Heart left ventricle (tissue), 16 donors: ENCODE results near the gene DIP2B. TPM values are rescaled to one million over a fixed set of nuclear protein-coding genes. Genes with fewer than 3 reads are reported as not detected.
A peak's percentile ranks its signal among the peaks of the same experiment; 100 is the strongest.

ENCODE experiments used
- ATAC-seq, 4 donors: fragments of 200-7000 bp; cut with Tn5 transposase; one replicate each; pipeline ENCODE4 v1.9.1; 2020 to 2022; ENCODE audit warnings: moderate library complexity in 4 of 4, mild to moderate bottlenecking in 3 of 4, moderate number of reproducible peaks in 1 of 4
- DNase-seq, 5 donors: peaks; one replicate each; pipeline ENCODE4 v3.0.0-alpha.2; 2020
- H3K27ac ChIP-seq, 12 donors: fragments of 200-600 bp; sonication (generic) in 4 of 12; one replicate each; pipeline versions ENCODE4 v1.5.0 to v1.8.0; 2016 to 2022; ENCODE audit warnings: mild to moderate bottlenecking in 2 of 12
- H3K27me3 ChIP-seq, 9 donors: fragments of 200-600 bp; sonication (generic) in 2 of 9; one replicate each; pipeline versions ENCODE4 v1.5.1 to v1.8.0; 2016 to 2022; ENCODE audit warnings: mild to moderate bottlenecking in 3 of 9
- H3K36me3 ChIP-seq, 9 donors: fragments of 200-600 bp; sonication (generic) in 2 of 9; one replicate each; pipeline versions ENCODE4 v1.5.0 to v1.8.0; 2018 to 2022; ENCODE audit warnings: mild to moderate bottlenecking in 2 of 9
- H3K4me1 ChIP-seq, 12 donors: fragments of 200-600 bp; sonication (generic) in 4 of 12; one replicate each; pipeline versions ENCODE4 v1.5.0 to v1.8.0; 2016 to 2022; ENCODE audit warnings: mild to moderate bottlenecking in 3 of 12
- H3K4me3 ChIP-seq, 12 donors: fragments of 200-600 bp; sonication (generic) in 4 of 12; one replicate each; pipeline versions ENCODE4 v1.5.0 to v1.8.0; 2017 to 2022; ENCODE audit warnings: mild to moderate bottlenecking in 9 of 12, moderate library complexity in 4 of 12
- H3K9me3 ChIP-seq, 12 donors: fragments of 200-600 bp; sonication (generic) in 4 of 12; one replicate each; pipeline versions ENCODE4 v1.5.0 to v1.8.0; 2016 to 2022; ENCODE audit warnings: mild to moderate bottlenecking in 1 of 12
- CTCF ChIP-seq, 12 donors: fragments of 200-600 bp; sonication (generic) in 4 of 12; IDR thresholded peaks; one replicate each; pipeline versions ENCODE4 v1.5.0 to v1.8.0; 2018 to 2022; ENCODE audit warnings: antibody characterized with exemption in 12 of 12, mild to moderate bottlenecking in 5 of 12
- POLR2A ChIP-seq, 2 donors: fragments of 450-650 bp; IDR thresholded peaks; one replicate each; pipeline ENCODE4 v1.6.1; 2017; ENCODE audit warnings: antibody characterized with exemption in 2 of 2, mild to moderate bottlenecking in 2 of 2, moderate library complexity in 2 of 2
- WGBS, 4 donors: extraction: QIAGEN DNeasy Blood & Tissue Kit in 2 of 4; methylation state at CpG; one replicate each; pipeline versions ENCODE4 v1.1.5 to v1.1.7; 2013 to 2018; 5-methylcytosine and 5-hydroxymethylcytosine counted together
- intact Hi-C, 10 donors: fragments of 100-400 bp; cut with DNase I; formaldehyde crosslinking; loops; one replicate each; pipeline versions ENCODE4 v1.11.1 to v1.14.2; 2022
- polyA plus RNA-seq, 2 donors: library from polyadenylated mRNA; stranded (reverse); fragments of 200-250 nt; gene quantifications; one replicate each; pipeline ENCODE4 v1.2.3, GENCODE V29; 2013
- total RNA-seq, 9 donors: library from RNA; depleted of rRNA in 2 of 9; stranded (reverse); fragments of >200 nt in 2 of 9; fragmentation: NEBNext Ultra II Directional in 3 of 9; extraction: Animal tissue kit (Norgen Biotek cat#: 25700) in 3 of 9; gene quantifications; one replicate each; pipeline versions ENCODE4 v1.1.0 to v1.2.4, GENCODE V29; 2016 to 2023
- donor health status: ischemic (EF 13 %, LVEDD 7.1; RV severe dilation, severe dysfunction).
- donor health status: healthy with polysubstance abuse.
- donor health status: DM: no; HTN: yes; CAD: no.
- donor health status: DM: no; HTN: no; CAD: no.
- donor health status: ischemic (EF 25% LVEDD 6.9; RV normal size, moderate dysfunction).
- donor health status: ischemic (EF 25% LVEDD 5.7; RV mildly dilated, moderate dysfunction).
- donor health status: healthy.
- donor health status: DM: yes; HTN: yes; CAD: no.
- donor health status: ischemic (EF 35%, LVEDD 5.7; RV mildly dilated, moderate dysfunction).
- donor health status: nonischemic (EF 11% LVEDD 7.7; RV severe dilation, severe dysfunction).
- donor health status: DM: yes; HTN: yes; CAD: no.
- donor health status: PGD.
- donor health status: ischemic (EF 29% LVEDD 5.4; RV normal size, mild dysfunction).
- donor health status: nonischemic (EF 23%, LVEDD 6.1; RV moderate dilation, normal function).

The DIP2B gene
- total and polyA plus RNA-seq, 11 donors = 3.4 to 25.0 (median 16.7) TPM

GRCh38 chr12:50625029-50625925 is 120.5 kb downstream of the DIP2B start:
- H3K27me3 ChIP-seq = no peaks in the 10 kb centered on the region
- H3K36me3 ChIP-seq = peaks cover 0 to 36% (median 18%) of the 10 kb centered on the region in 9 donors
- peaks cover 0 to 69% (median 23%) of the 10 kb centered on the region in 12 donors for H3K4me1 ChIP-seq
- TF ChIP-seq CTCF (IDR thresholded peaks at IDR 0.05) (no peak), POLR2A (IDR thresholded peaks at IDR 0.05) (no peak)
- no peaks in the 10 kb centered on the region for H3K9me3 ChIP-seq
- intact Hi-C loops = loop anchor here in 1 of 10 donors (10.0 kb wide), 1 partner anchor 50 kb away; no protein-coding TSS in a partner anchor
- peak overlapping the region in 1 of 12 donors; percentile 12 for H3K27ac ChIP-seq
- H3K4me3 ChIP-seq = no peak overlapping the region
- no peak for DNase-seq
- no peak for ATAC-seq
- WGBS, 4 donors = 51 to 57% (median 51%) methylated on average over 4 of the region's 4 CpGs

GRCh38 chr12:50626026-50626425 is 121.2 kb downstream of the DIP2B start:
- WGBS, 4 donors = 77 to 83% (median 80%) methylated on average over 5 of the region's 5 CpGs
- ATAC-seq = peak in 2 of 4 donors; percentile 26 to 37
- H3K27ac ChIP-seq = peak overlapping the region in 1 of 12 donors; percentile 50

GRCh38 chr12:50627491-50627890 is 122.7 kb downstream of the DIP2B start:
- peaks cover 0 to 47% (median 4%) of the 10 kb centered on the region in 12 donors for H3K4me1 ChIP-seq
- no peaks in the 10 kb centered on the region for H3K9me3 ChIP-seq
- H3K4me3 ChIP-seq = no peak overlapping the region
- H3K36me3 ChIP-seq = peaks cover 0 to 45% (median 21%) of the 10 kb centered on the region in 9 donors
- no peaks in the 10 kb centered on the region for H3K27me3 ChIP-seq
- intact Hi-C loops = loop anchor here in 1 of 10 donors (10.0 kb wide), 1 partner anchor 53 kb away; no protein-coding TSS in a partner anchor
- 68 to 89% (median 80%) methylated on average over 2 of the region's 2 CpGs for WGBS, 4 donors
- no peak for TF ChIP-seq CTCF (IDR thresholded peaks at IDR 0.05)
- no peak for TF ChIP-seq POLR2A (IDR thresholded peaks at IDR 0.05)
- no peak overlapping the region for H3K27ac ChIP-seq
- DNase-seq = no peak
- no peak for ATAC-seq

More at GRCh38 chr12:50626026-50626425, 121.2 kb downstream of the DIP2B start:
- peaks cover 0 to 42% (median 19%) of the 10 kb centered on the region in 9 donors for H3K36me3 ChIP-seq
- no peaks in the 10 kb centered on the region for H3K9me3 ChIP-seq
- intact Hi-C loops = loop anchor here in 1 of 10 donors (10.0 kb wide), 1 partner anchor 51 kb away; no protein-coding TSS in a partner anchor
- peaks cover 0 to 62% (median 16%) of the 10 kb centered on the region in 12 donors for H3K4me1 ChIP-seq
- no peak overlapping the region for H3K4me3 ChIP-seq
- no peaks in the 10 kb centered on the region for H3K27me3 ChIP-seq
- no peak for TF ChIP-seq POLR2A (IDR thresholded peaks at IDR 0.05)
- no peak for TF ChIP-seq CTCF (IDR thresholded peaks at IDR 0.05)
- DNase-seq = no peak

GRCh38 chr12:50628394-50628793 is 123.6 kb downstream of the DIP2B start:
- no peak overlapping the region for H3K27ac ChIP-seq
- peaks cover 0 to 45% (median 21%) of the 10 kb centered on the region in 9 donors for H3K36me3 ChIP-seq
- intact Hi-C loops = loop anchor here in 1 of 10 donors (10.0 kb wide), 1 partner anchor 54 kb away; no protein-coding TSS in a partner anchor
- 90 to 94% (median 93%) methylated on average over 6 of the region's 6 CpGs for WGBS, 4 donors
- no peak for DNase-seq
- no peak for TF ChIP-seq CTCF (IDR thresholded peaks at IDR 0.05)
- no peaks in the 10 kb centered on the region for H3K27me3 ChIP-seq
- no peaks in the 10 kb centered on the region for H3K9me3 ChIP-seq
- peaks cover 0 to 50% (median 4%) of the 10 kb centered on the region in 12 donors for H3K4me1 ChIP-seq
- no peak for ATAC-seq
- no peak overlapping the region for H3K4me3 ChIP-seq
